SU-DHL-6 (cell line): Measurements from ENCODE around the gene IL1RL1.

ENCODE experiments used
- CTCF ChIP-seq: fragments of 200-600 bp; sonication (generic); IDR thresholded peaks from one replicate; pipeline ENCODE4 v1.5.1; 2017; ENCODE audit warnings: antibody characterized with exemption, mild to moderate bottlenecking, low read length, moderate library complexity; ENCODE audit not compliant: insufficient read depth, poor library complexity, severe bottlenecking
- EZH2phosphoT487 ChIP-seq: fragments of 200-600 bp; sonication (generic), shearing (Covaris generic); conservative IDR thresholded peaks from 2 replicates; pipeline ENCODE4 v1.6.1; 2018; ENCODE audit warnings: mild to moderate bottlenecking, antibody characterized with exemption, low read length, moderate library complexity, mixed read lengths

DNA sequence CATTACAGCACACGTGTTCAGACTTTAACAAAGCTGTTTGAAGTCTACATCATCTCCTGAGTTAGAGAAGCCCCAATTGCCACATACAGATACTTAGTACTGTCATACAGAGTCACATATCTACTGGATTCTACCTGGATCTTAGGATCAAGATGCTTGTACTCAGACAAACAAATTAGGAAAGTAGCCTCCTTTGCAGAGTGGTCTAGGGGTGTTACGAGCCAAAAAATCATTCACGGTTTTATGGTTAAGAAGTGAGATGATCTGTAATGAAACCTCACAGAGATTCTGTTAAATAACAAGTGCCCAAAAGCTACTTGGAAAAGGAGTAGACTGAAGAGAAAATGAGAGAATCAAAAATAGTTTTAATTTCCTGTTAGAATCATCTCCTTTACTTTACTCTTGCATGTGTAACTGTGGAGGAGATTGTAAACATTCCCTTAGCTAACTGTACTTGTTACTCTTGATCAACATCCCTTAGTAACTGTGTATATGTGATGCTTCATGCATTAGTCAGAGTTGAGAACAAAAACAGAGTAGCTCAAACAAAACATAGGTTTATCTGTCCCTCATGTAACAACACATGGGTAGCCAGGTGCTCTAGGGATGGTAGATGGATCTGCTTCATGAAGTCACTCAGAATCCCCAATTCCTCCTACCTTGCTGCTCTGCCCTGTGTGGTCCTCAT lies 16.4 kb upstream of the IL1RL1 start:
- TF ChIP-seq EZH2phosphoT487, result no peak
- no peak for TF ChIP-seq CTCF
